Measurements from ENCODE around the gene CYP46A1.

GRCh38 chr14:99742074-99742473 lies 58.0 kb downstream of the CYP46A1 start:
- TF ChIP-seq CTCF (IDR thresholded peaks at IDR 0.05 in 8 of 11, conservative IDR thresholded peaks at IDR 0.05 in 3 of 11), result no peak
- no peak for TF ChIP-seq POLR2A (IDR thresholded peaks at IDR 0.05)
